Gastrocnemius medialis (tissue), 4 donors: Measurements from ENCODE around the gene MAP7.

Experiments
- POLR2A ChIP-seq, 2 donors: fragments of 450-650 bp; IDR thresholded peaks; one replicate each; pipeline ENCODE4 v1.6.1; 2017; ENCODE audit warnings: antibody characterized with exemption in 2 of 2, mild to moderate bottlenecking in 2 of 2, moderate library complexity in 2 of 2
- TF ChIP-seq, protein P1 (sequence below), 5 experiments: fragments of 450-650 bp in 3 of 5; fragments of 200-600 bp in 2 of 5; sonication (generic) in 2 of 5; IDR thresholded peaks in 4 of 5; conservative IDR thresholded peaks in 1 of 5; 1 replicate in 4 of 5; 2 replicates in 1 of 5; pipeline ENCODE4 v1.5.1; 2016 to 2019; ENCODE audit warnings: antibody characterized with exemption in 5 of 5, mild to moderate bottlenecking in 3 of 5, moderate library complexity in 3 of 5

DNA sequence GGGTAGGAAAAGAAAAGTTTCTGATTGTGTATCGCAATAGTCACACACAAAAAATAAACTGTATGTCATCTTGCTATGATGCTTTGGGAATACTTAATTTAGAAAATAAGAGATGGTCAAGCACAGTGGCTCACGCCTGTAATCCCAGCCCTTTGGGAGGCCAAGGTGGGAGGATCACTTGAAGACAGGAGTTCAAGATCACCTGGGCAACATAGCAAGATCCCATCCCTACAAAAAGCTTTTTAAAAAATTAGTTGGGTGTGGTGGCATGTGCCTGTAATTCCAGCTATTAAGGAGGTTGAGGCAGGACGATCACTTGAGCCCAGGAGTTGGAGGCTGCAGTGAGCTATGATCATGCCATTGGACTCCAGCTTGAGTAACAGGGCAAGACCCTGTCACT is 27.6 kb downstream of the MAP7 start:
- TF ChIP-seq, protein P1, sequence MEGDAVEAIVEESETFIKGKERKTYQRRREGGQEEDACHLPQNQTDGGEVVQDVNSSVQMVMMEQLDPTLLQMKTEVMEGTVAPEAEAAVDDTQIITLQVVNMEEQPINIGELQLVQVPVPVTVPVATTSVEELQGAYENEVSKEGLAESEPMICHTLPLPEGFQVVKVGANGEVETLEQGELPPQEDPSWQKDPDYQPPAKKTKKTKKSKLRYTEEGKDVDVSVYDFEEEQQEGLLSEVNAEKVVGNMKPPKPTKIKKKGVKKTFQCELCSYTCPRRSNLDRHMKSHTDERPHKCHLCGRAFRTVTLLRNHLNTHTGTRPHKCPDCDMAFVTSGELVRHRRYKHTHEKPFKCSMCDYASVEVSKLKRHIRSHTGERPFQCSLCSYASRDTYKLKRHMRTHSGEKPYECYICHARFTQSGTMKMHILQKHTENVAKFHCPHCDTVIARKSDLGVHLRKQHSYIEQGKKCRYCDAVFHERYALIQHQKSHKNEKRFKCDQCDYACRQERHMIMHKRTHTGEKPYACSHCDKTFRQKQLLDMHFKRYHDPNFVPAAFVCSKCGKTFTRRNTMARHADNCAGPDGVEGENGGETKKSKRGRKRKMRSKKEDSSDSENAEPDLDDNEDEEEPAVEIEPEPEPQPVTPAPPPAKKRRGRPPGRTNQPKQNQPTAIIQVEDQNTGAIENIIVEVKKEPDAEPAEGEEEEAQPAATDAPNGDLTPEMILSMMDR (IDR thresholded peaks at IDR 0.05 in 4 of 5, conservative IDR thresholded peaks at IDR 0.05 in 1 of 5): no peak
- no peak for TF ChIP-seq POLR2A (IDR thresholded peaks at IDR 0.05)
